Activated naive CD8-positive, alpha-beta T cell treated with anti-CD3 and anti-CD28 coated beads, Interleukin-2, amount 10 ng/mL, durations not matched to agents 7 days and 5 days (primary cell): Measurements from ENCODE around the gene LAGE3. TPM values are rescaled to one million over a fixed set of nuclear protein-coding genes. Genes with fewer than 3 reads are reported as not detected.

Experiments
- ATAC-seq: fragments of 150-1000 bp; cut with Tn5 transposase; one replicate; pipeline ENCODE4 v1.10.0; 2021; ENCODE audit warnings: low read depth, moderate library complexity
- POLR2A ChIA-PET: fragments of 350-600 bp; sonication (Branson Sonifier 250); formaldehyde crosslinking; loops from one replicate; lab custom pipeline; 2021; ENCODE audit warnings: antibody characterized with exemption; lab: Charles Lee
- DNase-seq: peaks from one replicate; pipeline ENCODE4 v3.0.0; 2021
- H3K27ac Mint-ChIP-seq: one replicate; pipeline ENCODE4 v1.8.0; 2022; ENCODE audit warnings: mild to moderate bottlenecking, mixed read lengths
- H3K27me3 Mint-ChIP-seq: one replicate; pipeline ENCODE4 v1.8.0; 2022; ENCODE audit warnings: mild to moderate bottlenecking, moderate library complexity, mixed read lengths
- H3K36me3 Mint-ChIP-seq: one replicate; pipeline ENCODE4 v1.8.0; 2021; ENCODE audit warnings: mild to moderate bottlenecking, mixed read lengths
- H3K4me1 Mint-ChIP-seq: one replicate; pipeline ENCODE4 v1.8.0; 2021; ENCODE audit warnings: mixed read lengths
- H3K4me3 Mint-ChIP-seq: one replicate; pipeline ENCODE4 v1.8.0; 2022; ENCODE audit warnings: mild to moderate bottlenecking, moderate library complexity, mixed read lengths
- H3K9me3 Mint-ChIP-seq: one replicate; pipeline ENCODE4 v1.8.0; 2021; ENCODE audit warnings: mixed read lengths
- total RNA-seq, 2 experiments: library from RNA; stranded (reverse); gene quantifications; one replicate each; pipeline ENCODE4 v1.2.3, GENCODE V29; 2021

The LAGE3 gene
- total RNA-seq, 2 experiments from 2014 or later = 32.2 to 34.8 TPM

GRCh38 chrX:154457491-154458115, 21.5 kb downstream of the LAGE3 start:
- Mint-ChIP-seq H3K4me3 (peak overlapping the region; percentile 98), H3K27me3 (no peaks in the 10 kb centered on the region), H3K27ac (peak overlapping the region; percentile 98), H3K36me3 (peaks cover 3% of the 10 kb centered on the region), H3K9me3 (no peaks in the 10 kb centered on the region), H3K4me1 (peaks cover 8% of the 10 kb centered on the region)
- ATAC-seq = peak; percentile 67
- peak; percentile 83 for DNase-seq
- POLR2A ChIA-PET = interaction anchor here (1.1 to 2.9 kb wide), 3 partner anchors 32 to 59 kb away, joined by 3 to 18 read pairs (median 6); partner anchors contain the start of genes RPL10 and TAFAZZIN

DNA sequence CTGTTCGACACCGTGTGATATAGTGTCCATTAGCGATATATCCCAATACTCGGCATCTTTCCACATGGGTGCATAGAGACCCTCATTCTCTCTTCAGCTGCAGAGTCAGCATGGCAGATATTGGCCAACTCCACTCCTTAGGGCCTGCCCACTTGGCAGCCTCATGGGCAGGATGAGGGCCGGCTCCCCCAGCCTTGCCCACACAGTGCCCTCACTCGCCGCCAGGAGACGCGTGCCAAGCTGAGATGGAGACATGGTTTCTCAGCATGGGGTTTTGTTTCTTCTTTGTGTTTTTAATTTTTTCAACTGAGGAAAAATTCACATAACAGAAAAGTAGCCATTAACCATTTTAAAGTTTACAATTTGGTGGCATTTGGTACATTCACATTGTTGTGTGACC, 26.3 kb downstream of the LAGE3 start:
- no peaks in the 10 kb centered on the region for H3K27me3 Mint-ChIP-seq
- no peaks in the 10 kb centered on the region for H3K9me3 Mint-ChIP-seq
- DNase-seq = no peak
- peaks cover 3% of the 10 kb centered on the region for H3K36me3 Mint-ChIP-seq
- peaks cover 3% of the 10 kb centered on the region for H3K4me1 Mint-ChIP-seq
- no peak overlapping the region for H3K27ac Mint-ChIP-seq
- POLR2A ChIA-PET = no interaction called here
- H3K4me3 Mint-ChIP-seq = no peak overlapping the region
- ATAC-seq = no peak

DNA sequence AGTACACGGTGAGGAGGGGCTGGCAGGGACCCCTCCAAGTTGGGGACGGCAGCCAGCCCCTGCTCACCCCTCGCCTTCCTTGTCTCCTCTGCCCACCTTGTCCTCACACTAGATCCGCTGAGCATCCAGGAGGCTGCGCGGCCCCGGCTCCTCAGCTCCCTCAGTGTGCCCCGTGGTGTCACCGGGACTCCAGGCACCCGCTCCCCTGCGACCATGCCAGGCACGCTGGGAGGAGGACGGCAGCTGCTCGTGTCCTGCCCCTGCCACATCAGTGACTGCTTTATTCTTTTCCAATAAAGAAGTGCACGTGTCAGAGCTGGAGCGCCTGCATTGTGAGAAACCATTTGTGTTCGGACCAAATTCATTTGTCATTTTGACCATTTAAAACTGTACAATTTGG, 28.8 kb downstream of the LAGE3 start:
- H3K27ac Mint-ChIP-seq = no peak overlapping the region
- no peak overlapping the region for H3K4me3 Mint-ChIP-seq
- no peaks in the 10 kb centered on the region for H3K4me1 Mint-ChIP-seq
- H3K36me3 Mint-ChIP-seq = peaks cover 5% of the 10 kb centered on the region
- H3K27me3 Mint-ChIP-seq = no peaks in the 10 kb centered on the region
- H3K9me3 Mint-ChIP-seq = no peaks in the 10 kb centered on the region
- ATAC-seq = no peak
- no peak for DNase-seq
- POLR2A ChIA-PET = no interaction called here

- no peaks in the 10 kb centered on the region for H3K27me3 Mint-ChIP-seq
- DNase-seq (no peak), ATAC-seq (no peak)
- no peaks in the 10 kb centered on the region for H3K4me1 Mint-ChIP-seq
- H3K36me3 Mint-ChIP-seq = peaks cover 4% of the 10 kb centered on the region
- POLR2A ChIA-PET = interaction anchor here (1.0 kb wide), 1 partner anchor 27 kb away, joined by 3 read pairs; no protein-coding TSS in a partner anchor
- no peaks in the 10 kb centered on the region for H3K9me3 Mint-ChIP-seq
- H3K4me3 Mint-ChIP-seq = no peak overlapping the region
- no peak overlapping the region for H3K27ac Mint-ChIP-seq
Measured at GRCh38 chrX:154449618-154450017, 29.5 kb downstream of the LAGE3 start.

DNA sequence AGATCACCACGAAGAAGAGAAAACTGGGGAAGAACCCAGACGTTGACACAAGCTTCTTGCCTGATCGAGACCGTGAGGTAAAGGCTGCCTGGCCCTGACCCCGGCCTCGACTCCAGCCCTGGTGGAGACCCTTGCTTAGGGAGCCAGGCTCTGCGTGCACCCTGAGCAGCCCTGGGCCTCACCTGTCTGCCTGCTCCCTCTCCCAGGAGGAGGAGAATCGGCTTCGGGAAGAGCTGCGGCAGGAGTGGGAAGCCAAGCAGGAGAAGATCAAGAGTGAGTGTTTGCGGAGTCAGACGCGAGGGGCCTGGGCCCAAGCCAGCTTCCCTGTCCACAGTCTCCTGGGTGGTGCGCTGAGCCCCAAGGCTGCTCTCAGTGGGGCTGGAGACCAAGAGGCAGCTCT, 30.6 kb downstream of the LAGE3 start:
- no peak overlapping the region for H3K27ac Mint-ChIP-seq
- POLR2A ChIA-PET = no interaction called here
- H3K9me3 Mint-ChIP-seq = no peaks in the 10 kb centered on the region
- DNase-seq (no peak), ATAC-seq (no peak)
- no peak overlapping the region for H3K4me3 Mint-ChIP-seq
- peaks cover 2% of the 10 kb centered on the region for H3K36me3 Mint-ChIP-seq
- no peaks in the 10 kb centered on the region for H3K27me3 Mint-ChIP-seq
- no peaks in the 10 kb centered on the region for H3K4me1 Mint-ChIP-seq

- Mint-ChIP-seq H3K9me3 (no peaks in the 10 kb centered on the region), H3K36me3 (peaks cover 2% of the 10 kb centered on the region), H3K4me1 (peaks cover 2% of the 10 kb centered on the region), H3K4me3 (no peak overlapping the region), H3K27me3 (no peaks in the 10 kb centered on the region), H3K27ac (no peak overlapping the region)
- POLR2A ChIA-PET = interaction anchor here (0.7 to 0.8 kb wide), 2 partner anchors 31 to 49 kb away, joined by 3 read pairs; partner anchors contain the start of gene RPL10
- ATAC-seq = no peak
- no peak for DNase-seq
Measured at GRCh38 chrX:154446430-154446829, 32.7 kb downstream of the LAGE3 start.

- no peak for ATAC-seq
- peak overlapping the region; percentile 49 for H3K4me3 Mint-ChIP-seq
- DNase-seq = no peak
- peaks cover 2% of the 10 kb centered on the region for H3K36me3 Mint-ChIP-seq
- H3K4me1 Mint-ChIP-seq = peaks cover 3% of the 10 kb centered on the region
- no peak overlapping the region for H3K27ac Mint-ChIP-seq
- H3K27me3 Mint-ChIP-seq = no peaks in the 10 kb centered on the region
- POLR2A ChIA-PET = interaction anchor here (0.7 to 0.8 kb wide), 2 partner anchors 31 to 48 kb away, joined by 3 read pairs; partner anchors contain the start of gene RPL10
- H3K9me3 Mint-ChIP-seq = no peaks in the 10 kb centered on the region
Measured at GRCh38 chrX:154445776-154446175, 33.3 kb downstream of the LAGE3 start.

- no peaks in the 10 kb centered on the region for H3K9me3 Mint-ChIP-seq
- H3K27me3 Mint-ChIP-seq = no peaks in the 10 kb centered on the region
- peak overlapping the region; percentile 28 for H3K4me3 Mint-ChIP-seq
- H3K27ac Mint-ChIP-seq = no peak overlapping the region
- H3K36me3 Mint-ChIP-seq = peaks cover 2% of the 10 kb centered on the region
- no peak for ATAC-seq
- H3K4me1 Mint-ChIP-seq = peaks cover 3% of the 10 kb centered on the region
- POLR2A ChIA-PET = interaction anchor here (0.9 to 1.2 kb wide), 2 partner anchors 14 to 47 kb away, joined by 3 to 4 read pairs; partner anchors contain the start of gene RPL10
- DNase-seq = no peak
Measured at GRCh38 chrX:154444755-154445246, 34.3 kb downstream of the LAGE3 start.

- DNase-seq (peak; percentile 81), ATAC-seq (peak; percentile 75)
- Mint-ChIP-seq H3K27me3 (no peaks in the 10 kb centered on the region), H3K36me3 (peaks cover 2% of the 10 kb centered on the region), H3K4me3 (peak within 1 kb of the TSS; percentile 69), H3K27ac (peak within 1 kb of the TSS; percentile 80), H3K4me1 (peaks cover 3% of the 10 kb centered on the region), H3K9me3 (no peaks in the 10 kb centered on the region)
- POLR2A ChIA-PET = interaction anchor here (0.9 to 1.2 kb wide), 2 partner anchors 15 to 46 kb away, joined by 3 to 4 read pairs; partner anchors contain the start of gene RPL10
Measured at GRCh38 chrX:154443992-154444754, 34.9 kb downstream of the LAGE3 start, which contains the start of gene FAM50A. Gene FAM50A (plus strand): TSS chrX:154444141. CDS start chrX:154444236, 95 bp downstream.

DNA sequence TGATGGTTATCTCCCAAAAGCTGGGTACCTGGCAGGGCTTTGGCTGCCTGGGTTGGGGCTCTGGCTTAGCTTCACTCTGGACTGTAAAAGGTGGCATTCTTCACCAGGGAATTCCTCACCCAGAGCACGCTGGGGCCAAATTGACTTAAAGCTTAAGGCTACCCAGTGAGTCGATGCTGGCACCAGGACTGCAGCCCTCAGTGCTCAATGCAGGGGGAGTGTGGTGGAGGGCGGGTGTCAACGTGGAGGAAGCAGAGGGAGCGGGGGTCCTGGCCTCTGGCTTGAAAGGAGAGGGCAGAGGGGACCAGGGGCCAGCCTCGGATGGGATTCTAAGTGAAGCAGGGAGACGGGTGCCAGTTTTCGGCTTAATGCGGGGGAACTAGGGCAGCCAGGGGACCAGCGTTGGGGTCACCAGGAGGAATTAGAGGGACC, 35.6 kb downstream of the LAGE3 start:
- Mint-ChIP-seq H3K4me1 (peaks cover 3% of the 10 kb centered on the region), H3K9me3 (no peaks in the 10 kb centered on the region), H3K27ac (peak overlapping the region; percentile 80), H3K36me3 (peaks cover 2% of the 10 kb centered on the region), H3K27me3 (no peaks in the 10 kb centered on the region), H3K4me3 (peak overlapping the region; percentile 69)
- DNase-seq = no peak
- ATAC-seq = no peak
- POLR2A ChIA-PET = no interaction called here

DNA sequence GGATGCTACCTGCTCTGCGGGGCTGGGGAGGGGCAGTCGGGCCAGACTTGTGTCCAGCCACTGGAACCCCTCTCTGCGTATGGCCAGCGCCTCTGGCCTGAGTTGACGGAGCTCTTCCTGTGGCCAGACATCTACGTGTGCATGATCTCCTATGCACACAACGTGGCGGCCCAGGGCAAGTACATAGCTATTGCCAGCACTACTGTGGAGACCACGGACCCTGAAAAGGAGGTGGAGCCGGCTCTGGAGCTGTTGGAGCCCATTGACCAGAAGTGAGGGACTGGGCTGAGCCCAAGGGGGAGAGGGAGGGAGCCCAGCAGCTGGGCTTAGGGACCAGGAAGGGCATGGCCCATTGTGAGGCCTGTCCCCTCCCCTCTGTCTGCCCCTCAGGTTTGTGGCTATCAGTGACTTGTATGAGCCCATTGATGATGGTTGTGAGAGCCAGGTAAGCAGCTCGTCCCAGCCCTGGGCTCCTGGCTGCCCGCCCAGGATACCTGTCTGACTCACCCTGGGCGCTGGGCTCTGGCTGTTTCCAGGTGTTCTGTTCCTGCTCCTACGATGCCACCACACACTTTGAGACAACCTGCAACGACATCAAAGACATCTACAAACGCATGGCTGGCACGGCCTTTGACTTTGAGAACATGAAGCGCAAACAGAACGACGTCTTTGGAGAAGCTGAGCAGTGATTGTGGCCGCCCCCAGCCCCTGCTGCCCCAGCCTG, 36.9 kb downstream of the LAGE3 start:
- H3K4me3 Mint-ChIP-seq = no peak overlapping the region

DNA sequence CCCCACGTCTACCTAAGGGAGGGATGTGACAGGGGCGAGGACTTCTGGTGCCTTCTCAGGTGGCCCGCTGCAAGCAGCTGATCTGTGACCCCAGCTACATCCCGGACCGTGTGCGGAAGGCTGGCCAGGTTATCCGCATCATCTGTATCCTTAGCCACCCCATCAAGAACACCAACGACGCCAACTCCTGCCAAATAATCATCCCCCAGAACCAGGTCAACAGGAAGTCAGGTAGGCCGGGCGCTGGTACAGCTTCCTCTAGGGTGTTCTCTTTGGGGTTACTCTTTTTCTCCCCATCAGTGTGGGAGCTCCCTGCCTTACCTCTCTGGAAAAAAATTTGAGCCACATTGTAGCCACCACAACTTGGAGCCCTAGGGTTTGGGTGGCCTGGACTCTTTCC, 37.5 kb downstream of the LAGE3 start:
- Mint-ChIP-seq H3K4me1 (peaks cover 7% of the 10 kb centered on the region), H3K4me3 (peak overlapping the region; percentile 13), H3K27ac (peak overlapping the region; percentile 38), H3K36me3 (peaks cover 2% of the 10 kb centered on the region), H3K27me3 (no peaks in the 10 kb centered on the region), H3K9me3 (no peaks in the 10 kb centered on the region)
- POLR2A ChIA-PET = interaction anchor here (1.0 to 1.3 kb wide), 2 partner anchors 38 to 44 kb away, joined by 3 to 4 read pairs; partner anchors contain the start of gene RPL10
- ATAC-seq (no peak), DNase-seq (no peak)

More for the DNA sequence above, 36.9 kb downstream of the LAGE3 start:
- Mint-ChIP-seq H3K27ac (no peak overlapping the region), H3K36me3 (peaks cover 2% of the 10 kb centered on the region), H3K9me3 (no peaks in the 10 kb centered on the region), H3K27me3 (no peaks in the 10 kb centered on the region), H3K4me1 (peaks cover 7% of the 10 kb centered on the region)
- DNase-seq (no peak), ATAC-seq (no peak)
- POLR2A ChIA-PET = interaction anchor here (1.0 to 1.3 kb wide), 2 partner anchors 39 to 44 kb away, joined by 3 to 4 read pairs; partner anchors contain the start of gene RPL10
